GM19043 (cell line): ENCODE results near the gene SLMAP.
A peak's percentile ranks its signal among the peaks of the same experiment; 100 is the strongest.
"Not testable (repeated sequence)": the region's sequence is repeated elsewhere in the genome, so short reads cannot be mapped to it uniquely, and the experiment has no call there.

Source experiments
- ATAC-seq: cut with Tn5 transposase; IDR thresholded peaks from one replicate; pipeline ENCODE4 v1.9.1; 2021; ENCODE audit warnings: low read depth; ENCODE audit not compliant: unreplicated experiment

The SLMAP gene

DNA sequence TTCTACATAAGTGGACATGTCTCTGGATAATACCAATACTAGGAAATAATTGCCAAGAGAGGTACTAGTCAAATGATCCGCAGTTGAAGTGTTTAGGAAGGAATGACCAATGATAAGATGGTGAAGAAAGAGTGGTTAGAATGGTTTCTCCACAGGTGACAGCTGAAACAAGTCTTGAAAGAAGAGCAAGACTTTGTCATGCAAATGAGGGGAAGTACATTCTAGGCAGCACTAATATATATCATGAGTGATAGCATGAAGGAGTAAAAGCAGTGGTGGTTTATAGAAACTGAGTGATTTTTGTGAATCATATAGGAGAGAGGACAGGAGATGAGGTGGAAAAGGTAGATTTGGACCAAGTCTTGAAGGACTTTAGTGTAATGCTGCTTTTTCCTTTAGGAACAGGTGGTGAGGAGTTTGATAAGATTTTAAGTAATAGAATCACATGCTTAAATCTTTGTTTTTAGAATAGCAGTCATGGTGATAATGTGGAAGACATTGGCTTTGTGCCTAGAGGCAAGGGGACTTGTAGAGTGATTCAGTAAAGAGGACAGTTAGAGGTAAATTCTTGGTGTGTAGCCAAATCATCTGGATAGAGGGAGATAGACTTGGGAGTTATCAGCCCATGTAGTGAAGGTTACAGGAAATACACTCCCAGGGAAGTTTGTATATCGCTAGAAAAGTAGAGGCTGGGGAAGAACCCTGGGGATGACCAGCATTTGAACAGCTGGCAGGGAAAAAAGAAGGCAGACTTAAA, 31.9 kb downstream of the SLMAP start:
- ATAC-seq: peak; percentile 92

DNA sequence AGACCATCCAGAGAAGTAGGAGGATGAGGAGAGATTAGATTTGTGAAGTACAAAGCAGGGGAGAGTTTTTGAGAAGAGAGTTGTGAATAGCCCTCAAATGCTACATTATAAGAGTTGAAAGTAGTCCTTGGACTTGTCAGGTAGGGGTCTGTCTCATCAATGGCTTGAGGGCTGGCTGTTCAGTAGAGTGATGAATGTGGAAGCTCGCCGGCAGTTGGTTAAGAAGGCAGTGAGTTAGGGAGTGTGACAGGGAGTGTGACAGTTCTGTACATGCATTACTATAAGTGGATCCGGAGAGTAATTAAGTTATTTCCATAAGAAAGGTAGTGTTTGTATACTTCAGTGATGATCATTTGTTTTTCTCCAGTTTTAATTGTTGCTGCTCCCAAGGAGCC, 32.5 kb downstream of the SLMAP start:
- ATAC-seq: no peak

DNA sequence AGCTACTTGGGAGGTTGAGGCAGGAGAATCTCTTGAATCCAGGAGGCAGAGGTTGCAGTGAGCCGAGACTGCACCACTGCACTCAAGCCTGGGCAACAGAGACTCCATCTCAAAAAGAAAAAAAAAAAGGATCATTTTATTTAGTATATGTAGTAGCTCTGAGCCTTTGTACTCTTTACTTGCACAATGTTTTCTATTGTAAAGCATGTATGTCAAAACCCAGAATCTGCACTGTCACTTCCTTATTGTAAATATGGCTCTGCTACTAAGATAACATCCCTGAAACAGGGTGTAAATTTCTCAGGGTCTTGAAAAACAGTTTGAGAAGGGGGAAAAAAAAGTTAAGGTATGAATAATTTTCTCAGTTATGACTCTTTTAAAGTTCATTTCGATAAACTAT, 35.1 kb downstream of the SLMAP start:
- no peak for ATAC-seq

DNA sequence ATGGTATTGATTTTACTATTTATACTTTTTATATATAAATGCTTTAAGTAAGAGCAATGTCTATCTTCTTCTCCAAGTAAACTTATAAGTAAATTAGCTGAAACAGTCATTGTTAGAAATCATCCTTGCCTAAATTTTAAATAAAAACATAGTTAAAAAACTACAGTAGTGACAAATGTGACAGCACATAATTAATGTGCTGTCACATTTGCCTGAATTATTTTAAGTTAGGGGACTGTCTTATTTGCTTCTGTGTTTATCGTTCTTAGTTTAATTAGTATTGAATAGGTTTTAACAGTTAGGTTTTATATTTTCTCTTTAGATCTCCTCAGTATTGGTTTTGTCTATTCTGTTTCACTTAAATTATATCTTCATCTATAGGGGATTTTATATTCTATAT, 36.1 kb downstream of the SLMAP start:
- ATAC-seq: no peak

DNA sequence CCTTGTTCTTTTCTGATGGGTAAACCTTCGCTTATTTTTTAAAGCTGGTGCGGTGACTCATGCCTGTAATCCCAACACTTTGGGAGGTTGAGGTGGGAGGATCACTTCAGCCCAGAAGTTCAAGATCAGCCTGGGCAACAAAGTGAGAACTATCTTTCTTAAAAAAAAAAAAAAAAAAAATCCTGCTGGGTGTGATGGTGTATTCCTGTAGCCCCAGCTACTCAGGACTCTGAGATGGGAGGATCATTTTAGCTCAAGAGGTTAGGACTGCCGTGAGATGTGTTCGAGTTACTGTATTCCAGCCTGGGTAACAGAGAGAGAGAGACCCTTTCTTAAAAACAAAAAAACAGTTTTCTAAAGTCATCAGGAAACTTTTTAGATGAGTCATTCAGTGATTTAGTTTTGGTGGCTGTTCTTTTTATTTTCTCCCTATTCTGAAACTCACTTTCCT, 37.7 kb downstream of the SLMAP start:
- no peak for ATAC-seq

- no peak for ATAC-seq
These were observed 38.4 kb downstream of the SLMAP start for GRCh38 chr3:57794501-57794900.

- ATAC-seq: no peak
These were observed 38.8 kb downstream of the SLMAP start for GRCh38 chr3:57794951-57795350.

DNA sequence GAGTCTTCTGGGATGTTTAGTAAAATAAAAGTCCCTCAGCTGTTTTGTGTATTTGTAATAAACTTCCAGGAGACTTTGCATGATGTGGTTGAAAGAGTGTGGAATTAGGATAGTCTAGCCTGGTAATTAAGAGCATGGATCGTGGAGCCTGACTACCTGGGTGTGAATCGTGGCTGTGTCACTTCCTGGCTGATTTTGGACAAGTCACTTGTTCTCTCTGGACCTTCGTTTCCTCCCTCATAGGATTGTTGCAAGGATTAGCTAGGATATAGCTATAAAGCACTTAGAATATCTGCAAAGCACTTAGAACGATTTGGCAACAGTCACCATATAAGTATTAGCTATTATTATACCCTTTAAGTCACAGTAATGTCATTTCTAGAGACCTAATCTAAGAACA, 40.2 kb downstream of the SLMAP start:
- no peak for ATAC-seq

DNA sequence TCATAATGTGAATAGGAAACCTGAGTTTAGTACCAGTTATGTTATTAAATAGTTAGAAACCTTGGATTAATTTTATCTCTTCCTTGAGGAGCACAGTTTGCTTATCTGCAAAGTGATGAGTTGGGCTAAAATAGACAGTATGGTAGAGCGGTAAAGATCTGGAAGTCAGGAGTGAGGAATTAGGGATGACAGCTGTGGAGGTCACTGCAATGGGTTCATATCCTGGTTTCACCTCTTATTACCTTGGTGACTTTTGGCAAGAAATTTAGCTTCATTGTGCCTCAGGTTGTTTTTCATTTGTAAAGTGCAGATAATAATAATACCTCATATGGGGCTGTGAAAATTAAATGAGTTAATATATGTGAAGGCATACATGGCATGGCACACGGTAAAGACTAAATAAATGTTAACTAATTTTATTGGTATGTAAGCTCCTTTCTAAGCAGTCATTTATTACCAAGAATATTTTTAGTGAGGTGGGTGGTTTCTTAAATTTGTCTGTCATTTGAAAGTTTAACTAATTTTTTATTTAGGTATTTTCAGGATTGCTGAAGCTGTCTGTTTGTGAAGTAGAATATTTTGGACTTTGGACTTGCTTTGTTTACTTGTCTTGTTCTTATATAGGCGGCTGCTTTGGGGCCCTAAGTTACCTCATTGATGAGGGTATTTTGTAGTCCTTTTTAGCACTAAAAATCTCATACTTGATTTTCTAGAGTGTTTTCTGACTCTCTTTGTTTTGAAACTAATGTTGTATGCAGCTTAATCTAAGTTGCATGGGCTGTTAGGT, 41.8 kb downstream of the SLMAP start:
- no peak for ATAC-seq

GRCh38 chr3:57803647-57804081, 47.6 kb downstream of the SLMAP start:
- ATAC-seq: no peak

DNA sequence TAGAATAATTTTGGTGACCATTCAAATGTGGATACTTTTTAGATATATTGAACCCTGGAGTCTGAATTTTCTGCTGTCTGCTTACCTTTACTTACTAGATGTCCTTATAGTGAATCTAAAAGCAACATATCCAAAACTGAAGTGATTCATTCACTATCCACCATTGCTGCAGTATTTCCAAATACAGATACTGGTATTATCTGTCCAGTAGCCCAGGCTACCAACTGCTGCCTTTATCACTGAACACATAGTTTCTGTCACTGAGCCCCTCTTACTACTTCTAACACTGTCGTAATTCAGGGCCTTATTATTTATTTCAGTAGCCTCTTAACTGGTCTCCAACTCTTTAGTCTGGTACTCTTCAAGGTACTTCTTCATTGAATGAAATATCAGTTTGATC, 49.2 kb downstream of the SLMAP start:
- ATAC-seq: no peak

DNA sequence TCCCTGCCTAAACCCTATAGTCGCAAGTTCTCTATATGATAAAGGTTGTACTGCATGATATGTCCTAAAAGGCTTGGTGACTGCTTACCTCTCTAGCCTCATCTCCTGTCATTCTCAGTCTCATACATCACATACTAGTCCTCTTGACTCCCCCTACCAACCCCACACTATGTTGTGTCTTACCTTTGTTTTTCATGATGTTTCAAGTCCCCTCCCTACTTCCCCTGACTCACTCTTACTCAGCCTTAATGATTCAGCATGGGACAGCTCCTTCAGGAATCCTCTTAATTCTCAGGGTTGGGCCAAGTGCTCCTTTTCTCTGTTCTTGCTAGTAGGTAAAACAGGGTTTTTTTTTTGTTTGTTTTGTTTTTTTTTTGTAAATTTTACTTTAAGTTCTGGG, 49.6 kb downstream of the SLMAP start:
- ATAC-seq: no peak

DNA sequence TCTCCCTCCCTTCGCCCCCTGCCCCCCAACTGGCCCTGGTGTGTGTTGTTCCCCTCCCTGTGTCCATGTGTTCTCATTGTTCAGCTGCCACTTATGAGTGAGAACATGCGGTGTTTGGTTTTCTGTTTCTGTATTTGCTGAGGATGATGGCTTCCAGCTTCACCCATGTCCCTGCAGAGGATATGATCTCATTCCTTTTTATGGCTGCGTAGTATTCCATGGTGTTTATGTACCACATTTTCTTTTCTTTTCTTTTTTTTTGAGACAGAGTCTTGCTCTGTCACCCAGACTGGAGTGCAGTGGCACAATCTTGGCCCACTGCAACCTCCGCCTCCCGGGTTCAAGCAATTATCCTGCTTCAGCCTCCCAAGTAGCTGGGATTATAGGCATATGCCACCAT, 50.1 kb downstream of the SLMAP start:
- not testable (repeated sequence) for ATAC-seq

DNA sequence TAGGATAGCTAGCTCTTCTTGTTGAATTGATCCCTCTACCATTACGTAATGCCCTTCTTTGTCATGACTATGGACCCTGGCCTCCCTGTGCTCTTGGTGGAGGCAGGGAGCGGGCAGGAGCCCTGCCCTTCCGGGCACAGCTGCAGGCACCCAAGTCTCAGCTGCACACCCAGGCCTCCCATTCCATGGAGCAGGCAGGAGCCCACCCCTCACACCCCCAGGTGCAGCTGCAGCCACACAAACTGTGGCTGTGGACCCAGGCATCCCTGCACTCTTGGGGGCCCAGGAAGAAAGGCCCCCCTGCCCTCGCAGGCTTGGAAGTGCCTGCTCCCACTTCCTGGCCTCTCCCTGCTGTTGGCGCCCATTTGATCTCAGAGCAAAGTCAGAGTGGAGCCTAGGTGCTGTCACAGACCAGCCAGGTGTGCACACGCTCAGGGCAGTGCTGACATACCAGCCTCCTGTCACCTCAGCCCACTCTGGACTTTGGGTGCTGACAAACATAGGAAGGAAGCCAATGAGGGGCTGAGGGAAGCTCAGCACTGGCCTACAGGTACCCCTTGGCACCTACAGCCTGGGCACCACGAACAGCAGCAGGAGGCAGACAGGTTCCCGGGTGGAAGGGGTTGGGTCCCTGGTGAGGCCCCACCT, 53.0 kb downstream of the SLMAP start:
- ATAC-seq: no peak

DNA sequence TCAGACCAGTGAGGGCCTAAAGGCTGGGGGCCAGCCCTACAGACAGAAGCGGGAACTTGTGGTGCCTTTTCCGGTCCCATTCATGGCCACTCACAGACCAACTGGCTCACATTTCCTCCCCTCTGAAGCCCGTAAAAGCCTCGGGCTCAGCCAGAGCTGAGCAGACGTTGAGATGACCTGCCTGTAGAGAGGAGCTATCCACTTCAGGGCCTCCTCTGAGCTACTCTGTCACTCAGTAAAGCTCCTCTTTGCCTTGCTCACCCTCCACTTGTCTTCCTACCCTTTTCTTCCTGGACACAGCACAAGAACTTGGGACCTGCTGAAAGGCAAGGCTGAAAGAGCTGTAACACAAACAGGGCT, 53.5 kb downstream of the SLMAP start:
- ATAC-seq: no peak

DNA sequence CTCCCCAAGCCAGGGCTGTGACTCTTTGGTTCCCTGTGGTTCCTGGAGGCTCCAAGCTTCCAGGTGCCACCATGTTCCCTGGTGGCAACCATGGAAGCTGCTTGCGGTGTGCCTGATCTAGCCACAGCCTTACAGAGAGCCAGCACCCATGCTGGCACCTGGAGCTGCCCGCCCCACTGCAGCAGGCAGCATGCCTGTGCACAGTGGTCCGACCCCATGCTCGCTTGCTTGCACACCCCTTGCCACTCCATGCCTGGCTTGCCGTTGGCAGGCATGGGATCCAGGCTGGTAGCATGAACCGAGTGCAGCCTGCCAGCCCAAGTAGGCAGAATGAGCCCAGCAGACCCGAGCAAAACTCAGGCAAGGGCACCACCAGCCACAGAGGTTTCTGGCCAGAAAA, 53.9 kb downstream of the SLMAP start:
- ATAC-seq: no peak

- no peak for ATAC-seq
These were observed 54.5 kb downstream of the SLMAP start for GRCh38 chr3:57810471-57811137.

DNA sequence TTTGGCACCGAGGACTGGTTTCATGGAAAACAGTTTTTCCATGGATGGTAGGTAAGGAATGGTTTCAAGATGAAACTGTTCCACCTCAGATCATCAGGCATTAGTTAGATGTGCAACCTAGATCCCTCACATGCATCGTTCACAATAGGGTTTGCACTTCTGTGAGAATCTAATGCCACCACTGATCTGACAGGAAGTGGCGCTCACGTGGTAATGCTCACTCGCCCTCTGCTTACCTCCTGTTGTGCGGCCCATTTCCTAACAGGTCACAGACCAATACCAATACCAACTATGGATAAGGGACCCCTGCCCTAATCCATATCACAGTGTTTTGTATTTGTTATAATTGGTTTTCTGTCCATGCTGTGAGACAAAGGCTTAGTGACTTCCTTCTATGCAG, 58.9 kb downstream of the SLMAP start:
- no peak for ATAC-seq

- no peak for ATAC-seq
These were observed 60.5 kb downstream of the SLMAP start for GRCh38 chr3:57816471-57817095.

DNA sequence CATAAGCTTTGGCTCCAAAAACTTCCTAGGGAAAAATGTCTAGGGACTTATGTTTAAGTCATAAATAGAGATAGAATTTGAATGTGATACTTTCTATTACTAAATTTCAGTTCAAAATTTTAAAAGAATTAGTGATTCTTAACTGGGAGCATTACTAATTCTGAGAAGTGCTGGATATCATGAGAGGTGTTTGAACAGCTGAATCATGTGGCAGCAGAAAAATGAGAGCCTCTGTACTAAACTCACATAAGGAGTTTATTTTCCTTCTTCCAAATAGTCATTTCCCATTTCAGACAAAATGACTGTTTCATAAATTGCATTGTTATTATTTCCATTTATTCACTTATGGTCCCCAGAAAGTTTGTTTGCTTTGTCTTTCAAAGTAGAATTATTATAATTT, 62.7 kb downstream of the SLMAP start:
- no peak for ATAC-seq

GRCh38 chr3:57820479-57820878, 64.4 kb downstream of the SLMAP start:
- ATAC-seq: no peak
